ENCODE results near the gene PLCL1.
"Not testable (repeated sequence)": the region's sequence is repeated elsewhere in the genome, so short reads cannot be mapped to it uniquely, and the experiment has no call there.

The PLCL1 gene

GRCh38 chr2:198000417-198000816, 196.0 kb downstream of the PLCL1 start:
- DNase-seq (ENCODE audit: low read depth) = no peak

GRCh38 chr2:198004173-198004572, 199.8 kb downstream of the PLCL1 start:
- DNase-seq (ENCODE audit: low read depth) = peak; percentile 34

- DNase-seq (ENCODE audit: low read depth) = no peak
These were observed 200.8 kb downstream of the PLCL1 start for GRCh38 chr2:198004921-198005829.

- no peak for DNase-seq (ENCODE audit: low read depth)
These were observed 202.3 kb downstream of the PLCL1 start for GRCh38 chr2:198006733-198007132.

GRCh38 chr2:198008230-198008629, 203.8 kb downstream of the PLCL1 start:
- DNase-seq (ENCODE audit: low read depth) = no peak

GRCh38 chr2:198012025-198012424, 207.6 kb downstream of the PLCL1 start:
- no peak for DNase-seq (ENCODE audit: low read depth)

- no peak for DNase-seq (ENCODE audit: low read depth)
These were observed 211.8 kb downstream of the PLCL1 start for GRCh38 chr2:198016243-198016642.

- no peak for DNase-seq (ENCODE audit: low read depth)
These were observed 212.7 kb downstream of the PLCL1 start for GRCh38 chr2:198017068-198017467.

GRCh38 chr2:198028955-198029354, 224.6 kb downstream of the PLCL1 start:
- DNase-seq (ENCODE audit: low read depth) = no peak

GRCh38 chr2:198029576-198029975, 225.2 kb downstream of the PLCL1 start:
- not testable (repeated sequence) for DNase-seq (ENCODE audit: low read depth)

- no peak for DNase-seq (ENCODE audit: low read depth)
These were observed 229.2 kb downstream of the PLCL1 start for GRCh38 chr2:198033626-198034025.

GRCh38 chr2:198036029-198036879, 231.9 kb downstream of the PLCL1 start:
- DNase-seq (ENCODE audit: low read depth) = no peak

- no peak for DNase-seq (ENCODE audit: low read depth)
These were observed 236.4 kb downstream of the PLCL1 start for GRCh38 chr2:198040835-198041234.

GRCh38 chr2:198042189-198042588, 237.8 kb downstream of the PLCL1 start:
- DNase-seq (ENCODE audit: low read depth) = no peak

GRCh38 chr2:198044777-198045176, 240.4 kb downstream of the PLCL1 start:
- DNase-seq (ENCODE audit: low read depth) = no peak

GRCh38 chr2:198045227-198045626, 240.8 kb downstream of the PLCL1 start:
- DNase-seq (ENCODE audit: low read depth) = no peak

- DNase-seq (ENCODE audit: low read depth) = no peak
These were observed 248.3 kb downstream of the PLCL1 start for GRCh38 chr2:198052741-198053140.

- no peak for DNase-seq (ENCODE audit: low read depth)
These were observed 248.8 kb downstream of the PLCL1 start for GRCh38 chr2:198053148-198053547.

GRCh38 chr2:198053776-198054175, 249.4 kb downstream of the PLCL1 start:
- DNase-seq (ENCODE audit: low read depth) = no peak

GRCh38 chr2:198054299-198054698, 249.9 kb downstream of the PLCL1 start:
- DNase-seq (ENCODE audit: low read depth) = no peak

GRCh38 chr2:198055716-198056115, 251.3 kb downstream of the PLCL1 start:
- DNase-seq (ENCODE audit: low read depth) = no peak

- no peak for DNase-seq (ENCODE audit: low read depth)
These were observed 252.4 kb downstream of the PLCL1 start for GRCh38 chr2:198056836-198057235.

- DNase-seq (ENCODE audit: low read depth) = no peak
These were observed 255.4 kb downstream of the PLCL1 start for GRCh38 chr2:198059800-198060199.

Measured in HS-27A (cell line).